ENCODE data around the gene BLM. TPM values are rescaled to one million over a fixed set of nuclear protein-coding genes. Genes with fewer than 3 reads are reported as not detected.
A peak's percentile ranks its signal among the peaks of the same experiment; 100 is the strongest.

BLM gene
- total and polyA plus RNA-seq, 2 of the 13 experiments (the other 11 are each of a cell fraction or from before 2014, with no cell fraction given), result 5.1 to 11.8 TPM

DNA sequence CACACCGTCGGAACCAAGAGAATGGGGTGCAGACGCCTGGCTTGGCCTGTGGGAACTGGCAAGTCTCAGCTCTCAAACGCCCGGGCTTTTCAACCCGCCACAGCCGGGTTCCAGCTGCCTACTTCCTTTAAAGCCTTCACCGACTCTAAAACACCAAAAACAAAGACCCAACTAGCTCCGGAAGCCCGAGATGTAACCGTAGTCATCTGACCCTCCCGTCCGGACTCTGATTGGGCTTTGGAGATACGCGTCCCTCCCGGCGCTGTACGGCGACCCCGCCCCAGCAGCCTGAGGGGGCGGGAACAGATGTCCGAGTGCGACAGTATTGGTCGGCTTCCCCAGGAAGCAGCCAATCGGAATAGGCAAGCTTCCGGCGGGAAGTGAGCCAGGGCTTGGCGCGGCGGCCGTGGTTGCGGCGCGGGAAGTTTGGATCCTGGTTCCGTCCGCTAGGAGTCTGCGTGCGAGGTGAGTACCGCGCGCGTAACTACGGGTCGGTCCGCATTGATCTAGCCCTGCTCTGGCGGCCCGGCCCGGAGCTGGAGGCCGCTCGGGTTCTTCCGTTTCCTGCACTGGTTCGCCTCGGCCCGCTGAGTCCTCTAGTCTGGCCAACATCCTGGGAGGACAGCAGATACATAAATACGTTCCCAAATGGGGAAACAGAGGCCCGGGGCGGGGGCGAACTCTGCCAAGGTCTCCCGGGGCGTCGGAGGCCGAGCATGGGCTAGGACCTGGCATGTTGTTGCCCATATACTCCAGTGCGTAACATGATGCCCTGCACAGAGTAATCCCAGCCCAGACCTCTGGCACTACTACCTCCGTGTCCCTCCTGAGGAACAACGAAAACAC lies at the start of gene BLM (continued):
- TF ChIP-seq MEIS1 (CRISPR knock-in tag; IDR thresholded peaks at IDR 0.05; ENCODE audit: borderline replicate concordance), result no peak
- TF ChIP-seq ZBTB1 (CRISPR knock-in tag; IDR thresholded peaks at IDR 0.05; ENCODE audit: borderline replicate concordance), result no peak
- TF ChIP-seq GFI1 (CRISPR knock-in tag; IDR thresholded peaks at IDR 0.05; ENCODE audit: borderline replicate concordance), result no peak
- TF ChIP-seq, protein P1, sequence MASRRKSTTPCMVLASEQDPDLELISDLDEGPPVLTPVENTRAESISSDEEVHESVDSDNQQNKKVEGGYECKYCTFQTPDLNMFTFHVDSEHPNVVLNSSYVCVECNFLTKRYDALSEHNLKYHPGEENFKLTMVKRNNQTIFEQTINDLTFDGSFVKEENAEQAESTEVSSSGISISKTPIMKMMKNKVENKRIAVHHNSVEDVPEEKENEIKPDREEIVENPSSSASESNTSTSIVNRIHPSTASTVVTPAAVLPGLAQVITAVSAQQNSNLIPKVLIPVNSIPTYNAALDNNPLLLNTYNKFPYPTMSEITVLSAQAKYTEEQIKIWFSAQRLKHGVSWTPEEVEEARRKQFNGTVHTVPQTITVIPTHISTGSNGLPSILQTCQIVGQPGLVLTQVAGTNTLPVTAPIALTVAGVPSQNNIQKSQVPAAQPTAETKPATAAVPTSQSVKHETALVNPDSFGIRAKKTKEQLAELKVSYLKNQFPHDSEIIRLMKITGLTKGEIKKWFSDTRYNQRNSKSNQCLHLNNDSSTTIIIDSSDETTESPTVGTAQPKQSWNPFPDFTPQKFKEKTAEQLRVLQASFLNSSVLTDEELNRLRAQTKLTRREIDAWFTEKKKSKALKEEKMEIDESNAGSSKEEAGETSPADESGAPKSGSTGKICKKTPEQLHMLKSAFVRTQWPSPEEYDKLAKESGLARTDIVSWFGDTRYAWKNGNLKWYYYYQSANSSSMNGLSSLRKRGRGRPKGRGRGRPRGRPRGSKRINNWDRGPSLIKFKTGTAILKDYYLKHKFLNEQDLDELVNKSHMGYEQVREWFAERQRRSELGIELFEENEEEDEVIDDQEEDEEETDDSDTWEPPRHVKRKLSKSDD (CRISPR knock-in tag; IDR thresholded peaks at IDR 0.05; ENCODE audit: low read depth), result peak; percentile 76; the same call in 1 of the 2 replicates
- TF ChIP-seq, protein P2, sequence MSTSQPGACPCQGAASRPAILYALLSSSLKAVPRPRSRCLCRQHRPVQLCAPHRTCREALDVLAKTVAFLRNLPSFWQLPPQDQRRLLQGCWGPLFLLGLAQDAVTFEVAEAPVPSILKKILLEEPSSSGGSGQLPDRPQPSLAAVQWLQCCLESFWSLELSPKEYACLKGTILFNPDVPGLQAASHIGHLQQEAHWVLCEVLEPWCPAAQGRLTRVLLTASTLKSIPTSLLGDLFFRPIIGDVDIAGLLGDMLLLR (CRISPR knock-in tag; IDR thresholded peaks at IDR 0.05), result no peak; the same call in 1 of the 2 replicates
- TF ChIP-seq ZMYM2 (CRISPR knock-in tag; IDR thresholded peaks at IDR 0.05), result 0 out of 2 replicates have a peak, but pooled peaks have one; percentile 40
- 0 out of 2 replicates have a peak, but pooled peaks have one; percentile 43 for TF ChIP-seq SMAD3 (CRISPR knock-in tag; IDR thresholded peaks at IDR 0.05)
- no peak for TF ChIP-seq SETDB1 (CRISPR knock-in tag; IDR thresholded peaks at IDR 0.05; ENCODE audit: borderline replicate concordance)
- no peak for TF ChIP-seq MED8 (CRISPR knock-in tag; IDR thresholded peaks at IDR 0.05; ENCODE audit: insufficient replicate concordance)
- 0 out of 2 replicates have a peak, but pooled peaks have one; percentile 18 for TF ChIP-seq PPARG (CRISPR knock-in tag; conservative IDR thresholded peaks at IDR 0.05)
- TF ChIP-seq, protein P3, sequence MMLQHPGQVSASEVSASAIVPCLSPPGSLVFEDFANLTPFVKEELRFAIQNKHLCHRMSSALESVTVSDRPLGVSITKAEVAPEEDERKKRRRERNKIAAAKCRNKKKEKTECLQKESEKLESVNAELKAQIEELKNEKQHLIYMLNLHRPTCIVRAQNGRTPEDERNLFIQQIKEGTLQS (CRISPR knock-in tag; IDR thresholded peaks at IDR 0.05), result no peak
- TF ChIP-seq LCORL (IDR thresholded peaks at IDR 0.05), result no peak
- TF ChIP-seq LCORL (CRISPR knock-in tag; IDR thresholded peaks at IDR 0.05), result no peak
- TF ChIP-seq SOX5 (CRISPR knock-in tag; IDR thresholded peaks at IDR 0.05; ENCODE audit: borderline replicate concordance), result no peak
- peak; percentile 78 for TF ChIP-seq ERF (CRISPR knock-in tag; IDR thresholded peaks at IDR 0.05)
- TF ChIP-seq, protein P4, sequence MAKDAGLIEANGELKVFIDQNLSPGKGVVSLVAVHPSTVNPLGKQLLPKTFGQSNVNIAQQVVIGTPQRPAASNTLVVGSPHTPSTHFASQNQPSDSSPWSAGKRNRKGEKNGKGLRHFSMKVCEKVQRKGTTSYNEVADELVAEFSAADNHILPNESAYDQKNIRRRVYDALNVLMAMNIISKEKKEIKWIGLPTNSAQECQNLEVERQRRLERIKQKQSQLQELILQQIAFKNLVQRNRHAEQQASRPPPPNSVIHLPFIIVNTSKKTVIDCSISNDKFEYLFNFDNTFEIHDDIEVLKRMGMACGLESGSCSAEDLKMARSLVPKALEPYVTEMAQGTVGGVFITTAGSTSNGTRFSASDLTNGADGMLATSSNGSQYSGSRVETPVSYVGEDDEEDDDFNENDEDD (CRISPR knock-in tag; IDR thresholded peaks at IDR 0.05; ENCODE audit: borderline replicate concordance), result peak; percentile 100
- TF ChIP-seq ZNF431 (CRISPR knock-in tag; IDR thresholded peaks at IDR 0.05; ENCODE audit: borderline replicate concordance, low read depth), result peak; percentile 27; the same call in 1 of the 2 replicates
- TF ChIP-seq, protein P5, sequence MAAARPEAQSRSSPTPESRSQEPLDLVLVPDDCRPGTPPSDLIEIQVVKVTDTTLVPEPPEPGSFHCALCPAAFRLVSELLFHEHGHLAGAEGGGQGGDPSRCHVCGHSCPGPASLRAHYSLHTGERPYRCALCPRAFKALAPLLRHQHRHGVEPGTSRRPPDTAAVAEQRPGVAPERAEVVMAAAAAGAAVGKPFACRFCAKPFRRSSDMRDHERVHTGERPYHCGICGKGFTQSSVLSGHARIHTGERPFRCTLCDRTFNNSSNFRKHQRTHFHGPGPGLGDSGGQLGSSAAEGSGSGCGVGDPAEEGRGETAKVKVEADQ (CRISPR knock-in tag; IDR thresholded peaks at IDR 0.05; ENCODE audit: borderline replicate concordance), result peak; percentile 26; the same call in 1 of the 2 replicates
- no peak for TF ChIP-seq ZNF260 (CRISPR knock-in tag; IDR thresholded peaks at IDR 0.05; ENCODE audit: borderline replicate concordance, low read depth)
- 0 out of 2 replicates have a peak, but pooled peaks have one; percentile 53 for TF ChIP-seq HNRNPL (IDR thresholded peaks at IDR 0.05; ENCODE audit: low read depth, low read length)
- TF ChIP-seq KDM3A (CRISPR knock-in tag; IDR thresholded peaks at IDR 0.05; ENCODE audit: low read depth), result no peak
- TF ChIP-seq ZNF337 (CRISPR knock-in tag; IDR thresholded peaks at IDR 0.05; ENCODE audit: borderline replicate concordance, low read depth), result no peak
- TF ChIP-seq ZNF672 (CRISPR knock-in tag; IDR thresholded peaks at IDR 0.05), result no peak
- no peak for TF ChIP-seq ZNF30 (CRISPR knock-in tag; IDR thresholded peaks at IDR 0.05)

Measured in HepG2 (cell line).